SIG-M5 (cell line): ENCODE results near the gene LIPG.
"Not testable (repeated sequence)": the region's sequence is repeated elsewhere in the genome, so short reads cannot be mapped to it uniquely, and the experiment has no call there.

Experiments
- DNase-seq: peaks from one replicate; lab custom pipeline; 2025; lab: John Stamatoyannopoulos, UW

The LIPG gene

DNA sequence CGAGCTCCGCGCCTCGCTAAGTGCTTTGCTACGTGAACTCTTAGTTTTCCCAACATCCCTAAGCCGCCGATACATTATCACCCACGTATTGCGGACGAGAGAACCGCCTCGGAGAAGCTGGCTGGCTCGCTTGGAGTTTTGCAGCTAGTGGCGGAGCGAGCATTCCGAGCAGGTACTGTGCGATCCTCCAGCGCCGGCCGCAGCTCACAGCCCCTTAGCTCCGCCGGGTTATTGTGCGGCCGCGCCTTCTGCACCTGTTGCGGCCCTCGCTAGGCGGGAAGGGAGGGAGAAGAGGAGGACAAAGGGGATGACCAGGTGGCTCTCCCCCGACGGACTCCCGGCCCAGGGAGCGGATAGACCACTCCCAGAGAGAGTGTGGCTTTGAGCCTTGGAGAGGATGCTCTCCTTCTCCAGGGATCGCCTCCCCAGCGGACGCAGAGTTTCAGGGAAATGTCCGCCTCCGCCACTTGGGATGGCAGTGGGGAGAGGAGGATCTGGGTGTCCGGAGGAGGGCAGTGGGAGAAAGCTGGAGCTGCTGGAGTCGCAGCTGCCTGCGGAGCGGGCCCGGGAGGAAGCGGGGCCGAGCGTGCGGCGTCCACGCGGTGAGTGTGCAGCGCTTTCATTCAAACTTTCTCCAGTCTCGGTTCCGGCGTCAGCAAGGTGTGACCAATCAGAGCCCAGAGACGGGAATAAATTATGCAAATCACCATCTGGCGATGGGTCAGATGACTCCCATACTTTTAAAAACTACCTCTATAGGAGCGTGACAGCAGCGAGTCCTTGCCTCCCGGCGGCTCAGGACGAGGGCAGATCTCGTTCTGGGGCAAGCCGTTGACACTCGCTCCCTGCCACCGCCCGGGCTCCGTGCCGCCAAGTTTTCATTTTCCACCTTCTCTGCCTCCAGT, at the start of gene LIPG:
Gene LIPG, plus strand, starts transcription at position 769 of the 905 bp plus-strand sequence. CDS start 252 bp downstream, outside the sequence.
- DNase-seq, result peak; percentile 5

DNA sequence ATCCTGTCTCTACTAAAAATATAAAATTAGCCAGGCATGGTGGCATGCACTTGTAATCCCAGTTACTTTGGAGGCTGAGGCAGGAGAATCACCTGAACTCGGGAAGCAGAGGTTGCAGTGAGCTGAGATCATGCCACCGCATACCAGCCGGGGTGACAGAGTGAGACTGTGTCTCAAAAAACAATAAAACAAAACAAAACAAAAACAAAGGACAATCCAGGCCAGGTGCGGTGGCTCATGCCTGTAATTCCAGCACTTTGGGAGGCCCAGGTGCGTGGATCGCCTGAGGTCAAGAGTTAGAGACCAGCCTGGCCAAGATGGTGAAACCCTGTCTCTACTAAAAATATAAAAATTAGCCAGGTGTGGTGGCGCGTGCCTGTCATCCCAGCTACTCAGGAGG, 49.0 kb upstream of the LIPG start:
- DNase-seq, result not testable (repeated sequence)

GRCh38 chr18:49514577-49514976, 47.3 kb upstream of the LIPG start:
- no peak for DNase-seq

DNA sequence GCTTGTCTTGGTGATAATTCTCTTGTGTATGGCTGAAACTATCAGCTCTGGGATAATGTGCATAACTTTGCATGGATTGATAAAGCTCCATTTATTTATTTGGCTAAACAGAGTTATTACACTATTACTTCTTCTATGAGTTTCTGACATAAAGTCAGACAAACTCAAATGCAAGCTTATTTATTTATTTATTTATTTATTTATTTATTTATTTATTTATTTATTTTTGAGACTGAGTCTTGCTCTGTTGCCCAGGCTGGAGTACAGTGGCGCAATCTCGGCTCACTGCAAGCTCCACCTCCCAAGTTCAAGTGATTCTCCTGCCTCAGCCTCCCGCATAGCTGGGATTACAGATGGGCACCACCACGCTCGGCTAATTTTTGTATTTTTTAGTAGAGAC, 46.9 kb upstream of the LIPG start:
- DNase-seq, result not testable (repeated sequence)

DNA sequence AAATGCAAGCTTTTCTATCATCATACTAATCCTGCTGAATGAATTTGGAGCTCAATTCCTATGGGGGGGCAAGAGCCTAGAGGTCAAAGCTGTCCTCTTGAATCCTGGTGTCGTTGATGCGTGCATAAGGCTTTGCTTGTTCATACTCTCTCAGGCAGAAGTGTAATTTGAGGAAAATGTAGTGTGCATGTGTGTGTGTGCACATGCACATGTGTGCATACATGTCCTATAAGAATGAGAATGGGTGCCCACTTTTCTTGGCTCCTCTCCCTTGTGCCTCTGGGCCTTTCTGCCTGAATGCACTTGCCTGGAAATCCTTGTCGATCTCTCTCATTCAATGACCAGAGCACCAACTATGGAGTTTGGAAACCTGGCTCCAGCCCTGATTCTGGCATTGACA, 46.3 kb upstream of the LIPG start:
- DNase-seq, result no peak

- no peak for DNase-seq
Observed at GRCh38 chr18:49517483-49517882, 44.4 kb upstream of the LIPG start.

GRCh38 chr18:49519101-49519971, 42.5 kb upstream of the LIPG start:
- no peak for DNase-seq

GRCh38 chr18:49520661-49521145, 41.2 kb upstream of the LIPG start:
- DNase-seq, result no peak

DNA sequence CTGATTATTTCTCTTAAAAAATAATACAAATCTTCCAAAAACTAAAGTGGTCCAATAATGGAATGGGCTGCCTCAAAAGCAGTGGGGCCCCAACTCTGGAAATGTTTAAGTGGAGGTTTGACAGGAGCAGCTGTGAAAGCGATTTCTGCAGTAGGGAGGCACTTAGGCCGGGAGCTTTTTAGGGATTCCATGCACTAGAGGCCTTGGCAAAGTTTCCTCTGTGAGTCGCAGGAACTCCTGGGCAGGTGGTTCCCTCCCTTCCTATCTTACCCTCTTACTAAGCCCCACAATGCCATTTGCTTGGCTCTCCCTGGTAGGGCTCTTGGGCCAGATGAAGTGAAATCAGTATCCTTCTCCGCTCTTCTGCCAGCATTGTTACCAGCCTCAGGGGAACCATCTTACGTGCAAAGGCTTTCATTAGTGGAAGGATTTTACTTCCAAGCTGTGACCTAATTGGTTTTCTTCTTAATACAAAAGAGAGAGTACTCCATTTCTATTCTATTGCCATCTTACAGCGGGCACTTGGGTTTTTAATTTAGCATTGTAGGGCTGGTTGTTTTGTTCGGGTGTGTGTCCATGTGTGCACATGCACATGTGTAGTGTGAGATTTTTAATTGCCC, 40.5 kb upstream of the LIPG start:
- DNase-seq, result no peak

GRCh38 chr18:49523580-49524093, 38.2 kb upstream of the LIPG start:
- not testable (repeated sequence) for DNase-seq

GRCh38 chr18:49524349-49524748, 37.5 kb upstream of the LIPG start:
- DNase-seq, result no peak

- no peak for DNase-seq
Observed at GRCh38 chr18:49524951-49525350, 36.9 kb upstream of the LIPG start.

DNA sequence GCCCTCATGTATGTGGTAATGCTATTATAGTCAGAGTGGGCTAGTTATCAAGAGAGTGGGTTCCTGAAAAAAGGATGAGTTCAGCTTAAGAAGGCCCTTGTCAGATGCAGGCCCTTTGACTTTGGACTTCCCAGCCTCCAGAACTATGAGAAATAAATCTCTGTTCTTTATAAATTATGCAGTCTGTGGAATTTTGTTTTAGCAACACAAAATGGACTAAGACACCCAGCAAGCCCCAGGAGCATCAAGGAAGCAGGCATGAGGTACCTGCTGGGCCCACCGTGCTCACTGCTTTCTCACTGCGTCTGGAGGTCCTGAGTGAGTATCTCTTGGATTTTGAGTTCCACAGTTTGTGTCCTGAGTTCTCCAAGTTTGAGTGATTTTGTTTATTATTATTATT, 35.9 kb upstream of the LIPG start:
- DNase-seq, result no peak

DNA sequence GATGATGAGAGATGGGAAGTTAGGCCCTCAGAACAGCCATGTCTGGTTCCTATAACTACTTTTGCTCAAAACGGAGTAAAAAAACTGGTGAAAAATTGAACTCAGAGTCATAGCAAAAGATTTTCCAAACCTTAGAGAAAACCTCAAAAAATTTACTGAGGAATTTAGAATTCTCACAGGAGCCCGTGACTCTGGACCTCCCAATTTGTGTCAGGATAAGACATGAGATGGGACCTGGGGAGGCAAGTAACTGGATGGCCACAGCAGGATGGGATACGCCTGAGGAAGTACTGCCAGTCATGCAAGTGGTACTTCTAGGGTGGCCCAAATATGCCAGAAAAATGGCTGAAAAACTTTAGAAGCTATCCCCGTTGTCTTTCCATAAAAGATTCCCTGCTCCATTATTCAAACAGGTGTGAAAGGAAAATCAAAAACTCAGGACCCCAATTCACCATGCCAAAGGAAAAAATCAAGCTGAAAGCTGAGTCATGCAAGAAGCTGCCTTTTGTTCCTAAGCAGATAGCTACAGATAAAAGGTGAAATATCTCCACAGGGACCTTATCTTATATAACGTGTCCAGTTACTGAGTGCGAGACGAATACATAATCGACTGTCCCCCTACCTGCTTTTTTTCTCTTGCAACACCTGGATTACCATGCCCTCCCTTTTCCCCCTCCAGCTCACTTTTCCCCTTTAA, 34.1 kb upstream of the LIPG start:
- DNase-seq, result no peak

DNA sequence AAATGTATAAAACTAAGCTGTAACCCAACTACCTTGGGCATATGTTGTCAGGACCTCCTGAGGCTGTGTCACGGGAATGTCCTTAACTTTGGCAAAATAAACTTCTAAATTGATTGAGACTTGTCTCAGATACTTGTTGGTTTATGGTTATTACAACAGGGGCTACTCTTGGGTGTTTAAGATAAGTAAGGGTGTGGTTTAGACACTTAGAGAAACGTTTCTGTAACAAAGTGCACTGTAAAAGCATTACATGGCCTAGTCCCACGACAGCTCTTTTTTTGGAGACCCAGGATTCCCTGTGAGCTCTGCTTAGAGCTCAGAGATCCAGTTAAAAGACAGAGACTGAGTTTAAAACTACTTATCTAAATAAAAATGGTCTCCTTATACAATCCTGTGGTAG, 32.3 kb upstream of the LIPG start:
- no peak for DNase-seq

DNA sequence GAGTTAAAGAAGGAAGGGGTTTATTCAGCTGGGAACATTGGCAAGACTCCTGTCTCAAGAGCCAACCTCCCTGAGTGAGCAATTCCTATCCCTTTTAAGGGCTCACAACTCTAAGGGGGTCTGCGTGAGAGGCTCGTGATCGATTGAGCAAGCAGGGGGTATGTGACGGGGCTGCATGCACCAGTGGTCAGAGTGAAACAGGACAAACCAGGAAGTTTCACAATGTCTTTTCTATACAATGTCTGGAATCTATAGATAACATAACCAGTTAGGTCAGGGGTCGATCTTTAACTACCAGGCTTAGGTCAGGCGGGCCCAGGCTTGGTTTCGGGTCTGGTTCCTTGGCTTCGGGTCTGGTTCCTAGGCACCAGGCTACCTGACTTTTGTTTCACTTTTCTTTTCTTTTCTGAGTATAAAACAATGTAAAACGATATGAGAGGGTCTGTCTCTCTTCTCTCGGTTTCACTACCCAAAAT, 30.1 kb upstream of the LIPG start:
- peak; percentile 34 for DNase-seq

DNA sequence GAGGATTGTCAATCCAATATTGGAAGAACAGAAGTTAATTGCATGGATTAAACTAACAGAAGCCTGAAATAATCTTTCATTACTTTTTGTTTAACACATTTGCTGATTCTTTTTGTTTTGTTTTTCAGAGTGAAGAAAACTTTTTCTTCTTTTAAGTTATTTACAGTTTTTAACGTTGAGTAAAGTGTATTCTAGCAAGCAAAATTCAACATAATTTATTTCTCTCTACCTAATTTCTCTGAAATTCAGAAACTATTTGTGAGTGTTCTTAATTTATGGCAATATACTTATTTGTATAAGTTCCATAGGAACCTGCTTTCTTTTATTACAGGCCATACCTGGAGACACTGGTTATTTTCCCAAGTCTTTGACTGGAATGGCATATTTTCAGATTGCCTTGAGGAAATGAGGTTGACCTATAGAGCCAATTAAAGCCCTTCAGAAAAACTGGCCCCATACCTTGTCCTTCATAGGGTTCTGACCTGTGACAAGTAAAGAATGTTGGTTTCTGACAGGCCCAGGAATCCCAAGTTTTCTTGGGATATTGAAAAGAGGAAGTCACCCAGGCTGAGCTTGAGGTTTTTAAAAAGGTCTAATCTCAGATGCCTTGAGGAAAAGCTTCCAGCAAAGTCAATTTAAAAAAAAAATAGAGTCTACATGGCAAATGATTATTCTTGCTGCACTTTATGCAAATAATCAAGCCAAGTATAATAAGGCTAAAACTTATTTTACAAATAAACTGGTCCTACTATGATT, 26.8 kb upstream of the LIPG start:
- no peak for DNase-seq

DNA sequence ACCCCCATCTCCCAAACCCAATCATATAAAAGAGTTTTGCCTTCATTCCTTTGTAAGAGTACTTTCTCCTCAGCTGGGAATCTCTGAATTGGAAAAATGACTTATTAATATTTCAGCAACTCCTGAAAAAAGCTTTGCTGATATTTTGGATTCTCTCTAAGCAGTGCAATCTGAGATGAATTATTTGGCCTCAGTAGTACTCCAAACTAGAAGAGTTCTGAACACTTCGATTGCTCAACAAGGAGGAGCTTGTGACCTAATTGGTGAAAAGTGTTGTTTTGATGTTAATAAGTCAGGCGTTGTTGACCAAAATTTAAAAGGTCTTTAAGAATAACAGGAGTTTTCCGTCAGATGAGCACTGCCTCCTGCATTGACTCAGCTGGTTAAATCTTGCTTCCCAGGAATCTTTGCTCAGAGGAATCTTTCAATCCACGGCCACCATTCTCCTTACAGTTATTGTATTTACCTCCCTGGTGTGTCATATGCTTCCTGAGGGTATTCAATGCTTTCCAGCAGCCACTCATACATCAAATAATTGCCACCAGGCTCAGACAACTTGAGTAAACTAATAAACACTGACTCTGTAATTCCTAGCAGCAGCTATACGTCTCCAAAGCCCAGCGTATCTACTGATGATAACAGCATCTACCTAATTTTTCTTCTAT, 24.5 kb upstream of the LIPG start:
- no peak for DNase-seq

DNA sequence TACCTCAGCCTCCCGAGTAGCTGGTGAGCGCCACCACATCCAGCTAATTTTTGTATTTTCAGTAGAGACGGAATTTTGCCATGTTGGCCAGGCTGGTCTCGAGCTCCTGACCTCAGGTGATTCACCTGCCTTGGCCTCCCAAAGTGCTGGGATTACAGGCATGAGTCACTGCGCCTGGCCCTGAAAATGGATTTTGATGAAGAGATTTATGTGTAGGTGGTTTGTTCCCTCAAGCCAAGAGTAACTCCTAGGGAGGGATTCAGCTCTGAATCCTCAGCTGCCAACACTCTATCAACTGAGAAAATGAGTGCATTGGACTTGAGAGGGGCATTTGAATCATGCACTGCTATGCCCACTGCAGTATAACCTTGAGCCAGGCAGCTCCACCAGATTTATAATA, 17.5 kb upstream of the LIPG start:
- no peak for DNase-seq

- no peak for DNase-seq
Observed at GRCh38 chr18:49546278-49546677, 15.6 kb upstream of the LIPG start.
